Forelimb muscle (tissue), 1 donor: ENCODE data around the gene AJM1. TPM values are rescaled to one million over a fixed set of nuclear protein-coding genes. Genes with fewer than 3 reads are reported as not detected.
"Not testable (repeated sequence)": the region's sequence is repeated elsewhere in the genome, so short reads cannot be mapped to it uniquely, and the experiment has no call there.

ENCODE experiments used
- DNase-seq: peaks from one replicate; pipeline ENCODE4 v3.0.0-alpha.2; 2013; ENCODE audit warnings: low read depth
- polyA plus RNA-seq: library from polyadenylated mRNA; unstranded; fragments of 120-200 nt; gene quantifications from one replicate; pipeline ENCODE4 v1.2.1, GENCODE V29; 2013; ENCODE audit not compliant: insufficient read length

AJM1 gene
- polyA plus RNA-seq, 1 donor, result 2.4 TPM

DNA sequence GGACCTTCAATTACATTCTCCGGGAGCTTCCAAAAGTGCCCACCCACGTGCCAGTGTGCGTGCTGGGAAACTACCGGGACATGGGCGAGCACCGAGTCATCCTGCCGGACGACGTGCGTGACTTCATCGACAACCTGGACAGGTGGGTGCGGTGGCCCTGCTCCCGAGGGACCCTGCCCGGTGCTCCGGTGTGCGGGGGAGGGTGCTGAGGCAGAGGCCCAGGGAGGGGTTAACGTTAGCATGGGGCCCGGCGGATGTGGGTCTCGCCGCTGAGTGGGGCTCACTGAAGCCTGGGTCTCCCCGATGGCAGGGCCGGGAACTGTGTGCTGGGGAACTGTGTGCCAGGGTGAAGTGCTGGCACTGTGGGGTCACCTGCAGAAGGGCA lies 10.6 kb upstream of the AJM1 start:
- no peak for DNase-seq

GRCh38 chr9:136832581-136832980 lies 9.7 kb upstream of the AJM1 start:
- no peak for DNase-seq

DNA sequence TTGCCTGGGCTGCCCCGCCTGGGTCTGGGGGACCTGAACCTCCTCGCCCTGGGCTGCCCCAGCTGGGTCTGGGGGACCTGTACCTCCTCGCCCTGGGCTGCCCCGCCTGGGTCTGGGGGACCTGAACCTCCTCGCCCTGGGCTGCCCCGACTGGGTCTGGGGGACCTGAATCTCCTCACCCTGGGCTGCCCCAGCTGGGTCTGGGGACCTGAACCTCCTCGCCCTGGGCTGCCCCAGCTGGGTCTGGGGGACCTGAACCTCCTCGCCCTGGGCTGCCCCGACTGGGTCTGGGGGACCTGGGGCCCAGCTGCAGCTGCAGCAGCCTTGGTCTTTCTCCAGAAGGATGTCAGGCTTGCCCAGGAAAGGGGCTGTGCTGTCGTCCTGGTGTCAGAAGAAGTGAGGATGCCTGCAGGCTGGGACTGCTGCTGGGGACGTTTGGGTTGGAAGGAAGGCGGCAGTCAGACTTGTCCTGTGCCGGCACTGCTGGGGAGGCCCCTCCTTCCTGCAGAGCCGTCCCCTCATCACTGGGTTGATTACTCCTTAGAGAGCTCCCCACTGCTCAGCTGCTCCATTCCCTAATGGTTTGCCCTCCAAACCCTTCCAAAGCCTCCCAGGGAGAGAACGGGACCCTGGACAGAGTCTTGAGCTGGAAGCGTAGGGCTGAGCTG lies 8.8 kb upstream of the AJM1 start:
- not testable (repeated sequence) for DNase-seq

- DNase-seq, result no peak
These were observed 6.9 kb upstream of the AJM1 start for GRCh38 chr9:136835162-136835931.

DNA sequence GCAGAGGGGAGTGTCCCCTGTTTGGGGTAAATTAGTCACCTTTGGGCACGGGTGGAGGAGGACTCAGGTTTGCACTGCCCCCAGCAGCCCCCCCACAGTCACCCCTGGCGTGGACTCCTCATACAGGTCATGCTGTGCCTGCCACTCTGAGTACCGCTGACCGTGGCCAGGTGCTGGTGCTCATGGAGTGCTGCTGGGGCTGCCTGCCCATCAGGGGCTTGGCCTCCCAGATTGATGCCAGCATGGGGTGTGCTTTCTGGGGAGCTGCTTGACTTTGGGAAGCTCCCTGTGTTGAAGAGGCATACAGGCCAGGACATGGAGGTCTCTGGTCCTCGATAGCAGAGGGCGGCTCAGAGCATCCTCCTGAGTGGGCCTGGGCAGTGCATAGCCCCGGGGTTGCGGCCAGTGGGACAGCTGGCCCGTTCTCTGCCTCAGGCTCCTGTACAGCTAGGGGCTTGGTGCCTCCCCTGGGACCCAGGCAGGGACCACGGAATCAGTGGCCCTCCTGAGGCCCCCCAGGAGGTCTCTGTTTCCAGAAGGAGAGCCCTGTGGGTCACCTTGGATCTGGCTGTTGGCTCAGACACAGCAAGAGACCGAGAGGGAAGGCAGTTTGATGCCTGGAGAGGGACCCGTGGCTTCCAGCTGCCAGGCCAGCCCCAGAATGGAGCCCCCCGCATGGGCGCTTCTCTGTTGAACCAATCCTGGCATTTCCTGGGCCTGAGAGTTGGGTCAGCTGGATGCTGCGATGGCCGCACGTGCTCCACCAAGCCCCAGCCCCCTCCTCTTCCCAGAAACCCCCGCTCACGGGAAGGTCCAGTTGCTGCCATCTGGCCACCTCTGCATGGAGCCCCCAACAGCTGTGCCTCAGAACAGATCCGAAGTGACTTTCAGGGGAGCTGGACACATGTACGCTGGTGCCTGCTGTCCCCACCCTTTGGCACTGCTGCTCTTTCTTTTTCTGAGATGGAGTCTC lies 6.1 kb upstream of the AJM1 start:
- no peak for DNase-seq

DNA sequence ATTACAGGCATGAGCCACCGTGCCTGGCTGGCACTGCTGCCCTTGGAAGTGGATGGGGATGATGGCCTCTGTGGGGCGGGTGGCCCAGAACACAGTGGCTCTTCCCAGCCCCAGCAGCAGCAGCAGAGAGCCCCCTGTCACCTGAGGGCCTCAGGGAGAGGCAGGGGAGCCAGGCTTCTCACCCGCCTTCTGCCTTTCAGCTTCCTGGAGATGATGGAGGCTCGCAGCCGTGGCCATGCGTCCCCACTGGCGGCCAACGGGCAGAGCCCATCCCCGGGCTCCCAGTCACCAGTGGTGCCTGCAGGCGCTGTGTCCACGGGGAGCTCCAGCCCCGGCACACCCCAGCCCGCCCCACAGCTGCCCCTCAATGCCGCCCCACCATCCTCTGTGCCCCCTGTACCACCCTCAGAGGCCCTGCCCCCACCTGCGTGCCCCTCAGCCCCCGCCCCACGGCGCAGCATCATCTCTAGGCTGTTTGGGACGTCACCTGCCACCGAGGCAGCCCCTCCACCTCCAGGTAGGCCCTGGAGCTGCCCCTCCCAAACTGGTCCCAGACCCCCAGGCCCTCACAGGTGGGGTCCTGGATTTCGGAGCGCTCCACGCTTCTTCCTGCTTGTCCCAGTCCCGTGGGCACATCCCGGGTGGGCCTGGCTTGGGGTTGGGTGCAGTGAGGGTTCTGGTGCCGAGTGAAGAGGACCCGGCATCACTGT lies 5.0 kb upstream of the AJM1 start:
- DNase-seq, result no peak

GRCh38 chr9:136837856-136838277 lies 4.4 kb upstream of the AJM1 start:
- DNase-seq, result not testable (repeated sequence)

DNA sequence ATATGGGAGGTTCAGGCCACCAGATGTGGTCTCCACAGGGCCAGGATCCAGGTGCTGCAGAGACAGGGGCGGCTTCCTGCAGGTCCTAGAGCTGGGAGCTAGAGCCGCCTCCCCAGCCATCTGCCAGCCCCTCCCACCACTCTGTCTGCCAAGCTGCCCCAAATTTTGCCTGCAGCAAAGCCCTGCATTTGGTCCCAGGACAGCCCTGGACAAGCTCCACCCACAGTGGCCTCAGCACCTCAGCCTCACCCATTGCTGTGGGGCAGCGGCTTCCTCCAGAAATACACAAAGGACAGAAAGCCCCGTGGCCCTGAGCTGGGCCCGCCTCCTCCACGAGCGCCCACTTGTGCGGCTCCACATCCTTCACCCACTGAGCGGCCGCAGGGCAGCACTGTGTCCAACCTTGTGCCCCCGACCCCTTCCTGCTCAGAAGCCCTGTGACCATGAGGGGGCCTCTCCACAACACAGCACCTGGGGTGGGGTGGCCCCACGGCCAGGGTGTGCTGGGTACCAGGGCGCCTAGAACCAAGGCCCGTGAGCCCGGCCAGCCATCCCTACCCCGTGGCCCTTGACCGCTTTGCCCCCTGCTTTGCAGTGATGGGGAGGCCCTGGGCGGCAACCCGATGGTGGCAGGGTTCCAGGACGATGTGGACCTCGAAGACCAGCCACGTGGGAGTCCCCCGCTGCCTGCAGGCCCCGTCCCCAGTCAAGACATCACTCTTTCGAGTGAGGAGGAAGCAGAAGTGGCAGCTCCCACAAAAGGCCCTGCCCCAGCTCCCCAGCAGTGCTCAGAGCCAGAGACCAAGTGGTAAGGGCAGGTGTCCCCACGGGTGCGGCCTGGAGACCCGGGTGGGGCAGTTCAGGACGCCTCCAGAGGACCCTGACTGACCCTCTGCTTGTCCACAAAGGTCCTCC lies 3.7 kb upstream of the AJM1 start:
- DNase-seq, result no peak

GRCh38 chr9:136839229-136840139 lies 2.8 kb upstream of the AJM1 start:
- no peak for DNase-seq

GRCh38 chr9:136840140-136840876 lies 2.0 kb upstream of the AJM1 start:
- no peak for DNase-seq

DNA sequence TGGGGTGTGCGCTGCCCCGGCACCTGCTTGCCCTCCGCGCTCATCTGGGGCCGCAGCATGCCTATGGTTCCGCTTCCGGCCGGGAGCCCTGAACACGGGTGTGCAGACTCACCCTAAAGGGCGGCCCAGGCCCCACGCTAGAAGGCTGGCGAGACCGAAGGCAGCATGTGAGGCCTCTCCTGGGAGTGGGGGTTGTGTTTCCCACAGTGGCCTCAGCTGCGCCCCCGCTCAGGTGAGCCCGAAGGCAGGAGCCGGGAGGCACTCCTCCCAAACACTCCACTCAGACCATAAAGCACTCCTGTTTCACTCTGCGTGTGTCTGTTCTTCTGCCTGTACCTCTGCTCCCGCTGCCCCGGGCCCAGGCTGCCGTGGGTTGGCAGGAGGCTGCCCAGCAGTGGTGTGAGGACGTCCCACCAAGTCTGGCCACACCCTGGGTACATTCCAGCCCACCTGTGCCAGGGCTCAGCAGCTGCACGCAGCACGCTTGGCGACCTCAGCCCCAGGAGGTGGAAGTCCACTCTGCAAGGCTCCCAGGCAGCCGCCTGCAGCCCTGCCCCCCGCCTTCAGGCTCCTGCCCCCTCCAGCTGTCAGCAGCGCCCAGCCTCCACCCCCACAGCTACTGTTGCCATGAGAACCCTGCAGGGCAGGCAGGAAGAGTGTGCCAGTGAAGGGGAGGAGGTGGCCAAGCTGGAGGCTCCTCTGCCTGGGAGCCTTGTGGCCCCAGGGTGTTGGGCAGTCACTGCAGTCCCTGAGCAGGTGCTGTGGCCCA lies 1.2 kb upstream of the AJM1 start:
- no peak for DNase-seq

- not testable (repeated sequence) for DNase-seq
These were observed 465 bp upstream of the AJM1 start for GRCh38 chr9:136841646-136842379.

DNA sequence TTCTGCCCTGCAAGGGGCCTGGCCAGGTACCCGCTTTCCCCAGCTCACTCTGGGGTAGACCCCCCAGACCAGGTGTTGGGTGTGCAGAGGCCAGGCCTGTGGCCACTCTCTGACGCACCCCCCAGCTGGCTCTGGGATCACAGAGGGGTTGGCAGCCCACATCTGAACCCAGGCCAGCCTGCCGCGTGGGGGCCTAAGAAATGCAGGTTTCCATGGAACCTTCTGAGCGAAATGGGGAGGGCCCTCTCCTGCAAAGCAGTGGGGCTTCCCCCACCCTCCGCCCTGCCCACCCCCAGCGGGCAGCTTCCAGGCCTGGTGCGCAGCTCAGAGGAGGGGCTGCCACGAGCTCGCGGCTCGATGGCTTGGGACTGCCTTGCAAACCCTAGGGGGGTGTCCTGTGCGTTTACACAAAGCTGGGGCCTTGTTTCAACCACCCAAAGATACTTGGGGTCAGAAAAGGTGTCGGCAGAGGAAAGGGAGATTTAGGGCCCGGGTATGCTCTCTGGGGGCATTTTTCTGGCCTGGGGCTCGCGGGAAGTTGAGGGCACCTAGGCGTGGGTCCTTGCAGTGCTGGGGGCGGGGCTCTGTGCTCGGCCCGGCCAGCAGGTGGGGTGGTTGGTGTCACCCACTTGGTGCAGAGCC lies 1.0 kb downstream of the AJM1 start:
- DNase-seq, result not testable (repeated sequence)

DNA sequence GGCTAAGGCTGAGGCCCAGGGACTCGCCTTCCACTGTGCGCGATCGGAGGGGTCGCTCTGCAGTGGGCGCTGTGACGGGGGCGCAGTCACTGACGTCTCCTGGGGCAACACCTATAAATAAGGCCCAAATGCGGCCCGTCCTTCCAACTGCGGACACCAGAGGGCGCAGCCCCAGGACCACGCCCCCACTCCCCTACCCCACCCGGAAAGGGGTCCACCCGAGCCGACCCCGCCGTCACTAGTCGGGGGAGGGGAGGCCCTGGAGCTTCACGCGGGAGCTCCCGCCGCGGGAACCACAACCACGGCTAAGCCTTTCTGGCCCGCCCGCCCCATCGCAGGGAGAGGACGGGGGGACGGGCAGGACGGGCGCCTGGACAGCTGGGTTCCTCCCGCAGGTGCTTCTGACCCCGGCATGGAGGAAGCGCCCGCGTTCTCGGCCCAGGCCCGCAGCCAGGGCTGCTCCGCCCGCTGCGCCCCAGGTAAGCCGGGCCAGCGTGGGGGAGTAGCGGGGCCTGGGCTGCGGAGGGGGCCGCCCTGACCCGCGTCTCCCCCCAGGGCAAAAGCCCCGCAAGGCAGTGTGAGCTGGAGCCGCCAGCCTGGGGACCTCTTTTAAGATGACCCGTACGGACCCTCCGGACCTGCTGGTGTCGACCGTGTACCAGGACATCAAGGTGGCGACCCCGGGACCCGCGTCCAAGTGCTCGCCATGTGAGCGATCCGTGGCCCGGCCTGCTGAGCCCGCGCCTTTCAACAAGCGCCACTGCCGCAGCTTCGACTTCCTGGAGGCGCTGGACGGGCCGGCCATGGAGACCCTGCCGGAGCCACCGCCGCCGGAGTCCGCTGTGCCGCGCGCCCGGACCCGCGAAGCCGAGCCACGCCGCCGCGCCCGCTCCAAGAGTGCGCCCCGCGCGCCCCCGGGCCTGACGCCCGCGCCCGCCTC lies 1.8 kb downstream of the AJM1 start:
- not testable (repeated sequence) for DNase-seq

DNA sequence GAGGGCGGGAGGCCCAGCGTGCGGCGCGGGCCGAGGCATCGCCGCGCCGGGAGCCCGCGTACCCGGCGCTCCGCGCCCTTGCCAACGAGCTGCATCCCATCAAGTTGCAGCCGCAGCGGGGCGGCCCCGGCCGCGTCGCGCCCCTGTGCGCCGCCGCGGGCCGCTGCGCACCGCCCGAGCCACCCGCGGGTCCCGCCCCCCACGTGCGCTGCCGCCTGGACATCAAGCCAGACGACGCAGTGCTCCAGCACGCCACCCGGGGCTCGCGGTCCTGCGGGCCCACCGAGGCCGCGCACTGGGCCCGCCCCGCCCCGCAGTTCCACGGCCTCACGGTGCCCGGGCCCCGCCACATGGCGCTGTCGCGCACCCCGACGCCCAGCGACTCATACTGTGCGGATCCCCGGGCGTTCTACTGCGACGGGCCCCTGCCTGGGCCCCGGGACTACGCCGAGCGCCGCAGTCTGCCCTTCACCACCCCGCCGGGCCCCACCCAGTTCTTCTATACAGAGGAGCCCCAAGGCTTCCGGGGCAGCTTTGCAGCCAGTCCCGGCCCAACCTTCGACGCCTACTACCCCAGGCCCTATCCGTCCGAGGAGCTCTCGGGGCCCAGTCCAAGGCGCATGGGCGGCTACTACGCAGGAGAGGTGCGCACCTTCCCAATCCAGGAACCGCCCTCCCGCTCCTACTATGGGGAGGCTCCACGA lies 2.6 kb downstream of the AJM1 start:
- DNase-seq, result no peak
